Epithelial cell of proximal tubule (primary cell): ENCODE data around the gene CCR5. TPM values are rescaled to one million over a fixed set of nuclear protein-coding genes. Genes with fewer than 3 reads are reported as not detected.

Experiments used
- DNase-seq: peaks from one replicate; pipeline ENCODE4 v3.0.0-alpha.2; 2011; ENCODE audit warnings: low read depth
- H3K4me3 ChIP-seq: 2 replicates; pipeline ENCODE4 v1.5.1; 2011; ENCODE audit warnings: low read depth, mild to moderate bottlenecking, low read length
- CTCF ChIP-seq: conservative IDR thresholded peaks from 2 replicates; pipeline ENCODE4 v1.5.1; 2012; ENCODE audit warnings: low read depth, mild to moderate bottlenecking, low read length
- total RNA-seq: library from RNA; depleted of rRNA; stranded (reverse); fragments of >200 nt; gene quantifications from 2 replicates; pipeline ENCODE4 v1.2.3, GENCODE V29; 2015

Gene CCR5
- total RNA-seq, 1 donor from 2014 or later: not detected

DNA sequence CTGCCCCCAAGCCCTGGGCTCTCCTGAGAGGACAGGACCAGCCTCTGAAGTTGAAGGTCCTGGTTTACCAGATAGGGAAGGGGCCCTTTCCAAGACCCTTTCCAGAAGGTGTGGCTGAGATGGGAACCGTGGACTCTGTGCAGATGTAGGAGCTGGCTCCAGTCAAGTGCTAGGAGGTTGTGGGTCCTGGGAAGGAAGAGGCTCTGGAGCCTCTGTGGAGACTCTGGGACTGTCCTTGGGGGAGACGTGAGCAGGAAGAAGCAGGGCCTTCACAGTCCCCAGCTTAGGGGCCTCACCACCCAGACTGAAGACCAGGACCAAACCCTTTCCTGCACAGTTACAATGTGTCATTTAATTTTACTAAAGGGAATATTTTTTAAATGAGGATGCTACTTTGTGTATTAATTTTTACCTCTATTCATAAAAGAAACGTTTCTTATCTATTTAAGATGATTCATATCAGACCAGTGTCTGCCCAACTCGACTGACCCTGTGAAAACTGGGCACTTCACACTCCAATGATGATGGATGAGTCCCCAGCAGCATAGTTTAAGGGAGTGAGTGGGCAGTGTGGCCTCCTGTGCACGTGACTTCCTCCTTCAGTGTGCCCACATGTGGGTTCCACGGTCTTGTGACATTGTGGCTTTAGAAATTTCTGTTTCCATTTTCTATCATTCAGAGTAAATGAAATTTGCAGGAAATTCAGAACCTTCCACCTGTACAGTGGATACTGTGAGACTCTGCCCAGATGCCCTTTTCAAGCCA, 25.2 kb downstream of the CCR5 start:
- H3K4me3 ChIP-seq: no peak overlapping the region
- TF ChIP-seq CTCF: no peak
- DNase-seq: no peak

DNA sequence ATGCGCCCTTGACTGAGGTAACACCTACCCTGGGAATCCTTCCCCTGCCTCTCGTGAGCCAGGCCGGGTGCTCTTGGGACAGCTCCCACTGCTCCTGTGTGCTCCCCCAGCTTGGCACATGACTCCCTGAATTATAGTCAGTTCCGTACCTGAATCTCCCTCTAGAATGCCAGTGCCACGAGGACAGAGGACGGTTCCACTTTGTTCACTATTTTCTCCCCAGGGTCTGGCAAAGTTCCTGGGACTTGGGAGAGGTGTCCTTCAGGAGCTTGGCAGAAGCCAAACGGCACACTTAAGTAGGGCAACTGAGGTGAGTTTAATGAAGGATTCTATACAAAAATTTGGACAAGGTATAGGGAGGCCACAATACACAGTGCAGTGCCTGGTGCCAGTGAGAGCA, 26.4 kb downstream of the CCR5 start:
- H3K4me3 ChIP-seq: no peak overlapping the region
- TF ChIP-seq CTCF: no peak
- DNase-seq: no peak

DNA sequence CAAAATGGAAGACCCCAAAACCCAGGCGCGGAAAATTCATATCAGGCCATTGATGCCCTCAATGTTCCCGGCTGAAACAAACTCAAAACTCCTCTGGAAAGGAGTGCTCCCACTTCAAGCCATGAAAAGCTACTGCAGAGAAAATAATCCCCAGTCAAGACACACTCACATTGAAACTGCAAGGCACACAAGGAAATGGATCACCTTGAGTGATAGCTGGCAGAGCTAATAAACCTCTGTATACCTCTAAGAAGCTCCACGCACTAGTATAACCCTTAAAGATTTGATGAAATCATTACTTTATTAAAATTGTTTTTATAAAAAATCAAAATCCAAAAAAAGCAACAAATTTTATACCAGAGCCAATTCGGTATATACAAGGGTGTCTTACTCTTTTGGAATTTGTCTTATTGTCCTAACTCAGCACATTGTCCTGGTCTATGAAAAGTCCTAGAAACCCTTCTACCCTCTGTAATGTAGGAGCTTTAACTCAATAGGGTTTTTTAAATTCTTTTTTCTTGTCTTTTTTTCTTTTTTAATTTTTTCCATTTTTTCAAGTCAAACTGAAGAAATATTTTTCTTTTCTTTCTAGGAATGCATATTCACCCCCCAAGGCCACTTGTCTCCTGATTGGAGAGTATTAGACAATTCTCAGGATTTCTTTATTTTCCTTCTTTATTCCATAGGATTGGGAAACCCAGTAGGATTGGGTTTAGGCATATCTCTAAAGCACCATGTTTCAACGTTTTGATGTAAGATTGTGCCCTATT, 27.6 kb downstream of the CCR5 start:
- DNase-seq: no peak
- TF ChIP-seq CTCF: no peak
- H3K4me3 ChIP-seq: no peak overlapping the region

GRCh38 chr3:46399098-46399497, 28.4 kb downstream of the CCR5 start:
- TF ChIP-seq CTCF: no peak
- DNase-seq: no peak
- H3K4me3 ChIP-seq: no peak overlapping the region

- DNase-seq: no peak
These were observed 28.8 kb downstream of the CCR5 start for GRCh38 chr3:46399557-46399956.

DNA sequence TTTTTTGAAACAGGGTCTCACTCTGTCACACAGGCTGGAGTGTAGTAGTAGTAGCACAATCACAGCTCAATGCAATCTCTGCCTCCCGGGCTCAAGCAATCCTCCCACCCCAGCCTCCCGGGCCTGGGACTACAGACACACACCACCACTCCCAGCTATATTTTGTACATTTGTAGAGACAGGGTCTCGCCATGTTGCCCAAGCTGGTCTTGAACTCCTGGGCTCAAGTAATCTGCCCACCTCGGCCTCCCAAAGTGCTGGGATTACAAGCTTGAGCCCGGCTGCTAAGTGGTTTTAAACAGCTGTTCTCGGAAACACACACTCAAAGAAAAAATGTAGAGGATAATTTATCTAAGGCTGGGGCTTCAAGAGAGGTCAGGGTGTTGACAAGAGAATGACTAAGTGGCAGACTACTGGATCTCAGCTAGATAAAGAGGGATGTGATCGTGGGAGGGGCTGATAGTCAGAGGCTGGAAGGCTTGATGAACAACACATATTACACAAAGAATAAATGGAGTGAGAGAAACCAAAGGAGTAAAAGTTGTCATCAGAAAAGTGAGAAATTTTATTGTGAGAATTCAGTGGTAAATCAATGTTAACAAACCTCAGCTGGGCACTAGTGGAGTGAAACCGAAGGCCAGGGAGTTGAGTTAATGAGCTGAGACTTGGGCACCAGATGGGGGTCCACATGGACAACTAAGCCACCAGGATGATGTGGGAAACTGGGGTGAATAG, 29.4 kb downstream of the CCR5 start:
- no peak for DNase-seq
- H3K4me3 ChIP-seq: no peak overlapping the region
- TF ChIP-seq CTCF: no peak

More at GRCh38 chr3:46399557-46399956, 28.8 kb downstream of the CCR5 start:
- no peak for TF ChIP-seq CTCF
- H3K4me3 ChIP-seq: no peak overlapping the region
